ENCODE measurements around the gene ADGRV1.

The ADGRV1 gene

DNA sequence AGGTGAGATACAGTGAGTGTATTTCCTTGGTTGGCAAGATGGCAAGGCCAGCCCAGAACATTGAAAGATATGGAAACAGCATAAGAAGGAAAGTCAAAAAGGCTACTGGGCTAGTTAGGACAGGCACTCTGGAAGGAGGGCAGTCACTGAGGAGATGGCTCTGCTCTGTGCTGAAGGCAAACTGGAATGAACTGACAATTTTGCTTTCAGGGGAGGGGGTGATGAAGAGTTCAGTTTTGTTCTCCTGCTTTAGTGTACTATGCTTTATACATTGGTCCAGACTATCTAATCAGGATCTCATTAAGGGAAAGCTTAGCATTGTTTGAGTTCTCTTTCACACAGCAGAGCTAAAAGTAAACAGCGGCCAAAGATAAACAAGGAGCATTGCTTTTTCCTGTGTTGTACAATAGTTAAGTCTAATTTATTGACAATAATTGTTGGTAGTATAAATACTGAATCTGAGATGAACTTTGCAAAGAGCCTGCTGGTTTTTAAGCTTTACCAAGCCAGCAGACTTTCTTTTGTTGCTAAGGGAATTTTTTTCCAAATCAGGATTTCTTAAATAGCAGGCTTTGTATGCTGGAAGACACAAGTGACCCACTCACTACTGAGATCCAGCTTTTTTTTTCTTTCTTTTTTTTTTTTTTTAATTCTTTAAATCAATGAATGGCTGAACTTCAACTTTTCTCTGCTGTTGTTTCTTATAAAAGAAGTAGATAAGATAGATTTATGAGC lies 469.0 kb downstream of the ADGRV1 start:
- in situ Hi-C loops (cut with MboI; ENCODE audit: low sequenced_read_pairs, unreplicated experiment): no loop called here
- DNase-seq (ENCODE audit: low spot score): no peak
- TF ChIP-seq, protein P1, sequence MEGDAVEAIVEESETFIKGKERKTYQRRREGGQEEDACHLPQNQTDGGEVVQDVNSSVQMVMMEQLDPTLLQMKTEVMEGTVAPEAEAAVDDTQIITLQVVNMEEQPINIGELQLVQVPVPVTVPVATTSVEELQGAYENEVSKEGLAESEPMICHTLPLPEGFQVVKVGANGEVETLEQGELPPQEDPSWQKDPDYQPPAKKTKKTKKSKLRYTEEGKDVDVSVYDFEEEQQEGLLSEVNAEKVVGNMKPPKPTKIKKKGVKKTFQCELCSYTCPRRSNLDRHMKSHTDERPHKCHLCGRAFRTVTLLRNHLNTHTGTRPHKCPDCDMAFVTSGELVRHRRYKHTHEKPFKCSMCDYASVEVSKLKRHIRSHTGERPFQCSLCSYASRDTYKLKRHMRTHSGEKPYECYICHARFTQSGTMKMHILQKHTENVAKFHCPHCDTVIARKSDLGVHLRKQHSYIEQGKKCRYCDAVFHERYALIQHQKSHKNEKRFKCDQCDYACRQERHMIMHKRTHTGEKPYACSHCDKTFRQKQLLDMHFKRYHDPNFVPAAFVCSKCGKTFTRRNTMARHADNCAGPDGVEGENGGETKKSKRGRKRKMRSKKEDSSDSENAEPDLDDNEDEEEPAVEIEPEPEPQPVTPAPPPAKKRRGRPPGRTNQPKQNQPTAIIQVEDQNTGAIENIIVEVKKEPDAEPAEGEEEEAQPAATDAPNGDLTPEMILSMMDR (IDR thresholded peaks at IDR 0.05; ENCODE audit: borderline replicate concordance, control extremely low read depth, extremely low read depth, insufficient read depth, missing control alignments): no peak

DNA sequence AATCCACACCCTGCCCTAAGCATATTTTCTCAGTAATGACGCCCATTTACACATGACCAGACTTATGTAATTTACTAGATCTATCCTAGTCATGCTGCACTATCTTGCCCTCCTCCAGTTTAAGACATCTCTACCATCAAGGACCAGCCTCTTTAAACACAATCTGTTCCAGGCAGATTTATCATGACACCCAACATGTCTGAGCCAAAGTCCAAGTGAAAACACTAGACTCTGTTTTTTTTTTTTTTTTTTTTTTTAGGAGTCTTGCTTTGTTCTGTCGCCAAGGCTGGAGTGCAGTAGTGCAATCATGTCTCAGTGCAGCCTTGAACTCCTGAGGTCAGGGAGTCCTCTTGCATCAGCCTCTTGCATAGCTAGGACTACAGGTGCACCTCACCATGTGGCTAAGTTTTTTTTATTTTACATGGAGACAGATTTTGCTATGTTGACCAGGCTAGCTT lies 469.9 kb downstream of the ADGRV1 start:
- in situ Hi-C loops (cut with MboI; ENCODE audit: low sequenced_read_pairs, unreplicated experiment): no loop called here
- TF ChIP-seq, protein P1 (IDR thresholded peaks at IDR 0.05; ENCODE audit: borderline replicate concordance, control extremely low read depth, extremely low read depth, insufficient read depth, missing control alignments): no peak
- no peak for DNase-seq (ENCODE audit: low spot score)

DNA sequence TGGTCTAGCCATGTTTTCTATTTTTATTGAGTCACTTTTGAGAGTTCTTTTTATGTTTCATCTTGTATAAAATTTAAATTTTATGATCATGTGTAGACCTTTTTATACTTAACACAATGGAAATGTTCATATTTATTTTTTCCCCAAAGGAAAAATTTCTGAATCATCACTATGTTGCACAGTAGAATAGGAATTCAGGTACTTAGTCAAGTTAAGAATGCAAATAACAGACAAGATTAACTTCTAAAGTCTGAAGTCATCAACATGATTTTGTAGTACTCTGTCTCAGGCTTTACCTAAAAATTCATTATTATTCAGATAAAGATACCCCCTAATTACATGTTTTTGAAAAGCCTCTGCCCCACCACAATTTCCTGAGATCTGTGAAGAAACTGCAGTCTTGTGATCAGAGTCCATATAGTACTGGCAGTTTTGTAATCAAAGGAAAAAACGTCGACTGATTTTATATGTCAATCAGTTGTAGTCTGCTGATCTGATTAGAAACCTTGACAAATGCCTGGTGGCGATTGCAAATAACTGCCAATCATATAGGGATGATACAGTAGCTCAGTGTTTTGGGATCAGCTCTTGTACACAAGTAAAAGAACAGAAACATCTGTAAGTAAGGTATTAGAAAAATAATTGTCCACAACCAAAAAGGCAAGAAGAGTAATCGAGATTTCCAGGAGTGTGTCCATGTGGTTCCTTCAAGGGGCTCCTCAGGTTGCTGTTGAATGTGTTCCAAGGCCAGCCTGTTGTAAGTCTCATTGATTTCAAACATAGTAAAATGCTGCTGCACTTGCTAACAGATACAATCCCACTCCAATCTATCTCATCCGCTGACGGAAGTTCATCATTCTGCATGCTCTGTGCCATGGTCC lies 472.2 kb downstream of the ADGRV1 start:
- TF ChIP-seq, protein P1 (IDR thresholded peaks at IDR 0.05; ENCODE audit: borderline replicate concordance, control extremely low read depth, extremely low read depth, insufficient read depth, missing control alignments): no peak
- in situ Hi-C loops (cut with MboI; ENCODE audit: low sequenced_read_pairs, unreplicated experiment): no loop called here
- DNase-seq (ENCODE audit: low spot score): no peak

DNA sequence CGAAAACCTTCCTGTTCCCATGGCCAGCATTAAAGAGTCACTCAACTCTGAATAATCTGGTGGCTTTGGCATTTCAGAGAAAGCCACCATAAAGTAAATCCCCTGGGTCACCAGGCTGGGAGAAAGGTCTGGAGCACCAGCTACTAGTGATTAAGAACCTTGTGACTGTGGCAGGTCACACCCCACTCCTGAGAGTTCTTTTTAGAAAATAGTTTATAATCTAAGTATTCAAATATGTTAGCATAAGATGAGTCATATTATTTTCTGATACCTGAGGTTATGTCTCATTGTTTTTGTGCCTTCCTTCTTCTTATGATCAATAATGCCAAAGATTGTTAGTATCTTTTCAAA lies 472.8 kb downstream of the ADGRV1 start:
- in situ Hi-C loops (cut with MboI; ENCODE audit: low sequenced_read_pairs, unreplicated experiment): no loop called here
- TF ChIP-seq, protein P1 (IDR thresholded peaks at IDR 0.05; ENCODE audit: borderline replicate concordance, control extremely low read depth, extremely low read depth, insufficient read depth, missing control alignments): no peak
- no peak for DNase-seq (ENCODE audit: low spot score)

DNA sequence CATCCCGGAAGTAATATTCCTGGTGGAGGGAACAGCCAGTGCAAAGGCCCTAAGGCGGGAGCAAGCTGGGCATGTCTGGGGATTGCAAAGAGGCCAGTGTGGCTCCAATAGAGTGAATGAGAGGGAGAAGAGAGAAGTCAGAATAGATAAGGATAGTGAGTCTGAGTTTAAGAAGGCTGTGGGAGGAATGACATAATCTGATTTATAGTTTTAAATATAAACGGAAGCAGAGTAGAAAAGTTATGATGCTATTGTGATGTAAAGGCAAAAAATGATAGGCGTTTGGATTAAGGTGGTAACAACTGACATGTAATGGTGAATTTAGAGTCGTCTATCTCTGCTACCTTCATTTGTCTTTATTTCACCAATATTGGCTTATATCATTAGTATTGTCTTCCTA lies 473.5 kb downstream of the ADGRV1 start:
- in situ Hi-C loops (cut with MboI; ENCODE audit: low sequenced_read_pairs, unreplicated experiment): no loop called here
- TF ChIP-seq, protein P1 (IDR thresholded peaks at IDR 0.05; ENCODE audit: borderline replicate concordance, control extremely low read depth, extremely low read depth, insufficient read depth, missing control alignments): no peak
- DNase-seq (ENCODE audit: low spot score): no peak

DNA sequence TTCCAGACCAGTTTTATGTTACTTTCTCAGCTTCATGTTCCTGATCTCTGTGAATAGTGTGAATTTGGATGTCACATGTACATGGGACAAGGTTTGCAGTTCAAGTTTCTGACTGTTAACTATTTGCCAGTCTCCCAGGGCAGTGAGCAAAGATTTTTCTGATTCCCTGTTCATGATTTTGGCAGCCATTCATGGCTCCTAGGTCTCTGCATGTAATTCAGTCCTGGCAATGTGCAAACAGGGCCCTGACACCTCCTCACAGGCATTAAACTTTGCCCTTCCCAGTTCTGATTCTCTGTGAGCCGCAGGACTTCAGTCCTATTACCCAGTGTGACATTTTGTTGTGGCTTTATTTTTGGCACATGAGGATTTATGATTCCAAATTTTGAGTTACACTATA lies 474.8 kb downstream of the ADGRV1 start:
- DNase-seq (ENCODE audit: low spot score): no peak
- TF ChIP-seq, protein P1 (IDR thresholded peaks at IDR 0.05; ENCODE audit: borderline replicate concordance, control extremely low read depth, extremely low read depth, insufficient read depth, missing control alignments): no peak
- in situ Hi-C loops (cut with MboI; ENCODE audit: low sequenced_read_pairs, unreplicated experiment): no loop called here

Measured in GM13976 (cell line).